Fibroblast of skin of back (primary cell): Measurements from ENCODE around the gene CDKN2B-AS1.
A peak's percentile ranks its signal among the peaks of the same experiment; 100 is the strongest.

Experiments used
- DNase-seq: peaks from one replicate; pipeline ENCODE4 v3.0.0-alpha.2; 2013

The CDKN2B-AS1 gene

GRCh38 chr9:21982861-21983560 lies 11.6 kb upstream of the CDKN2B-AS1 start:
- DNase-seq = no peak

- DNase-seq = no peak
Observed at GRCh38 chr9:21983561-21983935, 11.0 kb upstream of the CDKN2B-AS1 start.

- DNase-seq = no peak
Observed at GRCh38 chr9:21984101-21984500, 10.5 kb upstream of the CDKN2B-AS1 start.

- no peak for DNase-seq
Observed at GRCh38 chr9:21985964-21986667, 8.5 kb upstream of the CDKN2B-AS1 start.

GRCh38 chr9:21988056-21988990 lies 6.3 kb upstream of the CDKN2B-AS1 start:
- no peak for DNase-seq

- no peak for DNase-seq
Observed at GRCh38 chr9:21989440-21990189, 5.0 kb upstream of the CDKN2B-AS1 start.

- no peak for DNase-seq
Observed at GRCh38 chr9:21991072-21991959, 3.3 kb upstream of the CDKN2B-AS1 start.

GRCh38 chr9:21993007-21993406 lies 1.6 kb upstream of the CDKN2B-AS1 start:
- DNase-seq = no peak

- no peak for DNase-seq
Observed at GRCh38 chr9:21993893-21994555, 567 bp upstream of the CDKN2B-AS1 start, which contains the start of gene CDKN2A. Gene CDKN2A, minus strand, starts transcription at chr9:21994392.

- peak; percentile 81 for DNase-seq
Observed at GRCh38 chr9:21995006-21995665, 545 bp downstream of the CDKN2B-AS1 start.

GRCh38 chr9:21995666-21996398 lies 1.2 kb downstream of the CDKN2B-AS1 start:
- DNase-seq = peak; percentile 52

- no peak for DNase-seq
Observed at GRCh38 chr9:21996438-21996837, 1.8 kb downstream of the CDKN2B-AS1 start.

GRCh38 chr9:21996858-21997257 lies 2.3 kb downstream of the CDKN2B-AS1 start:
- no peak for DNase-seq

GRCh38 chr9:21997480-21997879 lies 2.9 kb downstream of the CDKN2B-AS1 start:
- no peak for DNase-seq

- no peak for DNase-seq
Observed at GRCh38 chr9:21998026-21998425, 3.4 kb downstream of the CDKN2B-AS1 start.

GRCh38 chr9:22002038-22002437 lies 7.4 kb downstream of the CDKN2B-AS1 start:
- no peak for DNase-seq

- DNase-seq = no peak
Observed at GRCh38 chr9:22005021-22005701, 10.6 kb downstream of the CDKN2B-AS1 start.

- peak; percentile 49 for DNase-seq
Observed at GRCh38 chr9:22005702-22006606, 11.4 kb downstream of the CDKN2B-AS1 start.
